ENCODE data around the gene LTBP3. TPM values are rescaled to one million over a fixed set of nuclear protein-coding genes. Genes with fewer than 3 reads are reported as not detected.
A peak's percentile ranks its signal among the peaks of the same experiment; 100 is the strongest.
"Not testable (repeated sequence)": the region's sequence is repeated elsewhere in the genome, so short reads cannot be mapped to it uniquely, and the experiment has no call there.

LTBP3 gene
- total and polyA plus RNA-seq, 4 donors: 8.8 to 46.2 (median 17.0) TPM

- no peaks in the 10 kb centered on the region for H3K27me3 ChIP-seq (ENCODE audit: control insufficient read depth in 4 of 4, insufficient read depth in 4 of 4, low read length in 3 of 4)
- H3K4me3 ChIP-seq (ENCODE audit: low read depth in 1 of 3, low read length in 3 of 3): no peak overlapping the region
- peaks cover 12 to 42% (median 34%) of the 10 kb centered on the region in 4 donors for H3K4me1 ChIP-seq (ENCODE audit: control insufficient read depth in 4 of 4, insufficient read depth in 4 of 4, low read length in 3 of 4)
- peaks cover 0 to 8% (median 4%) of the 10 kb centered on the region in 4 donors for H3K36me3 ChIP-seq (ENCODE audit: control insufficient read depth in 4 of 4, insufficient read depth in 3 of 4, low read depth in 1 of 4, low read length in 3 of 4)
- peak overlapping the region in 1 of 2 donors; percentile 47 for H3K9ac ChIP-seq (ENCODE audit: low read depth in 1 of 2, low read length in 2 of 2)
- TF ChIP-seq FOXA1 (IDR thresholded peaks at IDR 0.05) (no peak), HNF4G (IDR thresholded peaks at IDR 0.05) (no peak), GABPA (IDR thresholded peaks at IDR 0.05 in 1 of 2, conservative IDR thresholded peaks at IDR 0.05 in 1 of 2) (no peak), ATF3 (IDR thresholded peaks at IDR 0.05) (no peak), CTCF (IDR thresholded peaks at IDR 0.05; ENCODE audit: low read depth, low read length, missing input control) (no peak), EGR1 (IDR thresholded peaks at IDR 0.05; ENCODE audit: low read depth in 2 of 2) (no peak), RAD21 (IDR thresholded peaks at IDR 0.05) (no peak), YY1 (IDR thresholded peaks at IDR 0.05) (no peak), JUND (IDR thresholded peaks at IDR 0.05) (no peak), SP1 (IDR thresholded peaks at IDR 0.05) (no peak), NR2F2 (IDR thresholded peaks at IDR 0.05) (no peak)
- no peaks in the 10 kb centered on the region for H3K9me3 ChIP-seq (ENCODE audit: control insufficient read depth in 4 of 4, low read length in 3 of 4)
- WGBS: 71% methylated on average over 12 of the region's 12 CpGs
- H3K27ac ChIP-seq (ENCODE audit: low read depth in 1 of 2, low read length in 2 of 2): peak overlapping the region; percentile 0 to 51
- no peak for DNase-seq (ENCODE audit: low spot score)
These were observed 34.0 kb downstream of the LTBP3 start for GRCh38 chr11:65524014-65524740.

- not testable (repeated sequence) for H3K27me3 ChIP-seq (ENCODE audit: control insufficient read depth in 4 of 4, insufficient read depth in 4 of 4, low read length in 3 of 4); H3K36me3 ChIP-seq (ENCODE audit: control insufficient read depth in 4 of 4, insufficient read depth in 3 of 4, low read depth in 1 of 4, low read length in 3 of 4); H3K9me3 ChIP-seq (ENCODE audit: control insufficient read depth in 4 of 4, low read length in 3 of 4); H3K4me3 ChIP-seq (ENCODE audit: low read depth in 1 of 3, low read length in 3 of 3); H3K9ac ChIP-seq (ENCODE audit: low read depth in 1 of 2, low read length in 2 of 2); DNase-seq (ENCODE audit: low spot score)
- peaks cover 6 to 36% (median 28%) of the 10 kb centered on the region in 4 donors for H3K4me1 ChIP-seq (ENCODE audit: control insufficient read depth in 4 of 4, insufficient read depth in 4 of 4, low read length in 3 of 4)
- WGBS: 88% methylated on average over 7 of the region's 7 CpGs
- peak overlapping the region in 1 of 2 donors; percentile 0 for H3K27ac ChIP-seq (ENCODE audit: low read depth in 1 of 2, low read length in 2 of 2)
These were observed 34.6 kb downstream of the LTBP3 start for GRCh38 chr11:65523631-65523968.

DNA sequence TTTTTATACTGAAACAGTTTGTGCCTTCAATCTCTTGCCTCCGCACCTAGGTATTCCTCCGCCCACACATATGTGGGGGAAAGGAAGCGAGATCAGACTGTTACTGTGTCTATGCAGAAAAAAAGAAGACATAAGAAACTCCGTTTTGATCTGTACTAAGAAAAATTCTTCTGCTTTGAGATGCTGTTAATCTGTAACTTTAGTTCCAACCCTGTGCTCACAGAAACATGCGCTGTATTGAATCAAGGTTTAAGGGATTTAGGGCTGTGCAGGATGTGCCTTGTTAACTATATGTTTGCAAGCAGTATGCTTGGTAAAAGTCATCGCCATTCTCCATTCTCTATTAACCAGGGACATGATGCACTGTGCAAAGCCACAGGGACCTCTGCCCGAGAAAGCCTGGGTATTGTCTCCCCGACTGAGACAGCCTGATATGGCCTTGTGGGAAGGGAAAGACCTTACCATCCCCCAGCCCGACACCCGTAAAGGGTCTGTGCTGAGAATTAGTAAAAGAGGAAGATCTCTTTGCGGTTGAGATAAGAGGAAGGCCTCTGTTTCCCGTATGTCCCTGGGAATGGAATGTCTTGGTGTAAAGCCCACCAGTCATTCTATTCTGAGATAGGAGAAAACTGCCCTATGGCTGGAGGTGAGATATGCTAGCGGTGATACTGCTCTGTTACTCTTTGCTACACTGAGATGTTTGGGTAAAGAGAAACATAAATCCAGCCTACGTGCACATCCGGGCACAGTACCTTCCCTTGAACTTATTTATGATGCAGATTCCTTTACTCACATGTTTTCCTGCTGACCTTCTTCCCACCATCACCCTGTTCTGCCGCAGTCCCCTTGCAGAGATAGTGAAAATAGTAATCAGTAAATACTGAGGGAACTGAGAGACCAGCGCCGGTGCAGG lies 35.2 kb downstream of the LTBP3 start:
- not testable (repeated sequence) for H3K4me3 ChIP-seq (ENCODE audit: low read depth in 1 of 3, low read length in 3 of 3); H3K36me3 ChIP-seq (ENCODE audit: control insufficient read depth in 4 of 4, insufficient read depth in 3 of 4, low read depth in 1 of 4, low read length in 3 of 4); DNase-seq (ENCODE audit: low spot score); H3K9ac ChIP-seq (ENCODE audit: low read depth in 1 of 2, low read length in 2 of 2); H3K27me3 ChIP-seq (ENCODE audit: control insufficient read depth in 4 of 4, insufficient read depth in 4 of 4, low read length in 3 of 4); H3K9me3 ChIP-seq (ENCODE audit: control insufficient read depth in 4 of 4, low read length in 3 of 4)
- 58% methylated on average over 18 of the region's 18 CpGs for WGBS
- H3K4me1 ChIP-seq (ENCODE audit: control insufficient read depth in 4 of 4, insufficient read depth in 4 of 4, low read length in 3 of 4): peaks cover 6 to 31% (median 24%) of the 10 kb centered on the region in 4 donors
- H3K27ac ChIP-seq (ENCODE audit: low read depth in 1 of 2, low read length in 2 of 2): peak overlapping the region in 1 of 2 donors; percentile 0

DNA sequence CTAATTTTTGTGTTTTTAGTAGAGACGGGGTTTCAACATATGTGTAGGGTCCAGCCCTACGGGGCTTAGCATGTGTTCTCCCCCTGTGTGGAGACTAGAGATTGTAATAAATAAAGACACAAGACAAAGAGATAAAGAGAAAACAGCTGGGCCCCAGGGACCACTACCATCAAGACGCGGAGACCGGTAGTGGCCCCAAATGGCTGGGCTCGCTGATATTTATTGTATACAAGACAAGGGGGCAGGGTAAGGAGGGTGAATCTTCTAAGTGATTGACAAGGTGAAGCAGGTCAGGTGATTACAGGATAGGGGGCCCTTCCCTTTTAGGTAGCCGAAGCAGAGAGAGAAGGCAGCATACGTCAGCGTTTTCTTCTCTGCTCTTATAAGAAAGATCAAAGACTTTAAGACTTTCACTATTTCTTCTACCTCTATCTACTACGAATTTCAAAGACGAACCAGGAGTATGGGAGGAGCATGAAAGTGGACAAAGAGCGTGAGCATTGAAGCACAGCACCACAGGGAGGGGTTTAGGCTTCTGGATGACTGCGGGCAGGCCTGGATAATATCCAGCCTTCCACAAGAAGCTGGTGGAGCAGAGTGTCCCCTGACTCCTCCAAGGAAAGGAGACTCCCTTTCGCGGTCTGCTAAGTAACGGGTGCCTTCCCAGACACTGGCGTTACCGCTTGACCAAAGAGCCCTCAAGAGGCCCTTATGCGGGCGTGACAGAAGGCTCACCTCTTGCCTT lies 36.2 kb downstream of the LTBP3 start:
- not testable (repeated sequence) for DNase-seq (ENCODE audit: low spot score); H3K27me3 ChIP-seq (ENCODE audit: control insufficient read depth in 4 of 4, insufficient read depth in 4 of 4, low read length in 3 of 4); H3K9ac ChIP-seq (ENCODE audit: low read depth in 1 of 2, low read length in 2 of 2); H3K36me3 ChIP-seq (ENCODE audit: control insufficient read depth in 4 of 4, insufficient read depth in 3 of 4, low read depth in 1 of 4, low read length in 3 of 4); H3K9me3 ChIP-seq (ENCODE audit: control insufficient read depth in 4 of 4, low read length in 3 of 4); H3K27ac ChIP-seq (ENCODE audit: low read depth in 1 of 2, low read length in 2 of 2); H3K4me3 ChIP-seq (ENCODE audit: low read depth in 1 of 3, low read length in 3 of 3)
- 90% methylated on average over 20 of the region's 20 CpGs for WGBS
- peaks cover 6 to 25% (median 19%) of the 10 kb centered on the region in 4 donors for H3K4me1 ChIP-seq (ENCODE audit: control insufficient read depth in 4 of 4, insufficient read depth in 4 of 4, low read length in 3 of 4)

DNA sequence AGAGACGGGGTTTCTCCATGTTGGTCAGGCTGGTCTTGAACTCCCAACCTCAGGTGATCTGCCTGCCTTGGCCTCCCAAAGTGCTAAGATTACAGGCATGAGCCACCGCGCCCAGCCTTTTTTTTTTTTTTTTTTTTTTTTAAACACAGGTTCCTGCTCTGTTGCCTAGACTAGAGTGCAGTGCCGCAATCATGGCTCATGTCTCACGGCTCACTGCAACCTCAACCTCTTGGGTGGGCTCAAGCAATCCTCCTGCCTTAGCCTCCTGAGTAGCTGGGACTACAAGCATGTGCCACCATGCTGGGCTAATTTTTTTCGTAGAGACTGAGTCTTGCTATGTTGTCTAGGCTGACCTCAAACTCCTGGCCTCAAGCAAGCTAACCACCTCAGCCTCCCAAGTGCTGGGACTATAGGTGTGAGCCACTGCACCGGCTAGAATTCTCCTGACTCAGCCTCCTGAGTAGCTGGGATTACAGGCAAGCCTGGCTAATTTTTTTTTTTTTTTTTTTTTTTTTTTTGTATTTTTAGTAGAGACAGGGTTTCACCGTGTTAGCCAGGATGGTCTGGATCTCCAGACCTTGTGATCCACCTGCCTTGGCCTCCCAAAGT lies 39.1 kb downstream of the LTBP3 start:
- H3K27me3 ChIP-seq (ENCODE audit: control insufficient read depth in 4 of 4, insufficient read depth in 4 of 4, low read length in 3 of 4); H3K9ac ChIP-seq (ENCODE audit: low read depth in 1 of 2, low read length in 2 of 2); H3K4me3 ChIP-seq (ENCODE audit: low read depth in 1 of 3, low read length in 3 of 3); DNase-seq (ENCODE audit: low spot score); H3K36me3 ChIP-seq (ENCODE audit: control insufficient read depth in 4 of 4, insufficient read depth in 3 of 4, low read depth in 1 of 4, low read length in 3 of 4); H3K27ac ChIP-seq (ENCODE audit: low read depth in 1 of 2, low read length in 2 of 2); H3K9me3 ChIP-seq (ENCODE audit: control insufficient read depth in 4 of 4, low read length in 3 of 4): not testable (repeated sequence)
- peaks cover 0 to 14% (median 4%) of the 10 kb centered on the region in 4 donors for H3K4me1 ChIP-seq (ENCODE audit: control insufficient read depth in 4 of 4, insufficient read depth in 4 of 4, low read length in 3 of 4)
- WGBS: 88% methylated on average over 8 of the region's 8 CpGs

Data from liver (tissue), 9 donors.